ENCODE data around the gene IZUMO1. TPM values are rescaled to one million over a fixed set of nuclear protein-coding genes. Genes with fewer than 3 reads are reported as not detected.

The IZUMO1 gene
- total and polyA plus RNA-seq, 9 of the 15 experiments (the other 6 are each of a cell fraction or from before 2014, with no cell fraction given), result 0.14 to 2.1 (median 0.73) TPM

- TF ChIP-seq BCL6 (CRISPR knock-in tag; IDR thresholded peaks at IDR 0.05) (no peak), JUNB (CRISPR knock-in tag; conservative IDR thresholded peaks at IDR 0.05) (no peak), ZNF511 (CRISPR knock-in tag; IDR thresholded peaks at IDR 0.05) (peak; percentile 51; the same call in 1 of the 2 replicates), ZHX1 (conservative IDR thresholded peaks at IDR 0.05; ENCODE audit: low read length) (no peak), CBFA2T3 (IDR thresholded peaks at IDR 0.05) (no peak), SLC30A9 (CRISPR knock-in tag; IDR thresholded peaks at IDR 0.05) (0 out of 2 replicates have a peak, but pooled peaks have one; percentile 13), NR2C2 (CRISPR knock-in tag; IDR thresholded peaks at IDR 0.05) (no peak), NR2C2 (tag; IDR thresholded peaks at IDR 0.05) (peak; percentile 35; the same call in 1 of the 2 replicates), TOE1 (IDR thresholded peaks at IDR 0.05; ENCODE audit: borderline replicate concordance) (no peak; the same call in 1 of the 2 replicates), TOE1 (CRISPR knock-in tag; IDR thresholded peaks at IDR 0.05; ENCODE audit: borderline replicate concordance, low read depth) (no peak), ZFPM2 (CRISPR knock-in tag; IDR thresholded peaks at IDR 0.05) (no peak), MTA3 (IDR thresholded peaks at IDR 0.05; ENCODE audit: borderline replicate concordance) (peak; percentile 86), FOXK1 (CRISPR knock-in tag; IDR thresholded peaks at IDR 0.05; ENCODE audit: borderline replicate concordance) (no peak), ZBTB7A (IDR thresholded peaks at IDR 0.05; ENCODE audit: borderline replicate concordance, control insufficient read depth, low read depth, low read length) (peak; percentile 63; the same call in 1 of the 2 replicates), PHB (CRISPR knock-in tag; IDR thresholded peaks at IDR 0.05) (0 out of 2 replicates have a peak, but pooled peaks have one; percentile 24), CBX2 (IDR thresholded peaks at IDR 0.05; ENCODE audit: insufficient read depth, low read length, poor library complexity, severe bottlenecking) (no peak), ZNF124 (CRISPR knock-in tag; IDR thresholded peaks at IDR 0.05) (no peak), ZNF146 (CRISPR knock-in tag; IDR thresholded peaks at IDR 0.05; ENCODE audit: unreplicated experiment) (no peak), ETV1 (tag; conservative IDR thresholded peaks at IDR 0.05; ENCODE audit: low read depth) (no peak), NCOA2 (IDR thresholded peaks at IDR 0.05; ENCODE audit: partially characterized antibody in 2 of 2) (no peak), PHTF2 (CRISPR knock-in tag; IDR thresholded peaks at IDR 0.05) (no peak), PHF20 (IDR thresholded peaks at IDR 0.05; ENCODE audit: partially characterized antibody) (no peak), HNRNPUL1 (IDR thresholded peaks at IDR 0.05; ENCODE audit: low read length) (no peak), HDAC2 (IDR thresholded peaks at IDR 0.05) (no peak)
These were observed 7.9 kb downstream of the IZUMO1 start (continued) for GRCh38 chr19:48738557-48739403.
